Measurements from ENCODE around the gene ECHDC3. TPM values are rescaled to one million over a fixed set of nuclear protein-coding genes. Genes with fewer than 3 reads are reported as not detected.

Gene ECHDC3
- total RNA-seq, 1 donor from 2014 or later = 1.2 TPM

DNA sequence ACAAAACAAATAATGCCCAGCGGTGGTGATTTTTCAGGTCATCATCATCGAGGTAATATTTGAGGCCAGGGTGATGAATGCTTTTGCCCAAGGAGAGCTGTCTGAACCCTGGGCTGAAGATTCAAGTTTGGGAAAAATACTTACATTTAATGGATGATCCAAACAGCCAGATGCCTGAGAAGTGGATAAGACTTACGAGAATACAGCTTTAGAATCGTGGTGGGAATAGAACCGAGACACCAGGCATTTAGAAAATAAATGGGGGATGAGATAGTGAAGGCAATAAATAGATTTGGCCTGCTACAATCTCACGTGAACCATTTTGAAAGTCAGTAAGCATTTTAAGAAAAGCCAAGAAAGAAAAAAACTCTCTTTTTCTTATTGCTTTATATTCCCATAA, 68.8 kb downstream of the ECHDC3 start:
- Mint-ChIP-seq H3K9me3 (ENCODE audit: unreplicated experiment) (no peaks in the 10 kb centered on the region), H3K4me1 (ENCODE audit: unreplicated experiment) (peaks cover 11% of the 10 kb centered on the region), H3K27ac (ENCODE audit: unreplicated experiment) (no peak overlapping the region), H3K36me3 (ENCODE audit: unreplicated experiment) (no peaks in the 10 kb centered on the region), H3K4me3 (ENCODE audit: unreplicated experiment) (no peak overlapping the region), H3K27me3 (ENCODE audit: unreplicated experiment) (peaks cover 16% of the 10 kb centered on the region)
- no peak for DNase-seq (ENCODE audit: extremely low spot score, unreplicated experiment)
- no peak for TF ChIP-seq CTCF (IDR thresholded peaks at IDR 0.05)

DNA sequence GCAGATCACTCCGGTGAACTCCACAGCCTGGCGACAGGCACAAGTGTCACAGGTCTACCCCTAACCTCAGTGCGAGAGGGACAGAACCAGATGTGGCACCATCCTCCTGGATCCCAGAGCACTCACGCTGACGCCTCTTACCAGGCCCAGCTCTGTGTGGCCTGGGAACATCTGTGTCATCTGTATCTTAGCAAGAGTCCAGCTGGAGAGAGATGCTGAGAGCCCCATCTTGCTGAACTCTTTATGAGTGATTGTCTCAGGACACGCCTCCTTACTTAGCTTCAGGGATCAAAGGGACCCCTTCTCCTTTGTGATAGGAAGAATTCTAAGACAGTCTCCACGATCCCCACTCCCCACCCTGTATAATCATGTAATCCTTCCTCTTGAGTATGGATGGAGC, 71.0 kb downstream of the ECHDC3 start:
- DNase-seq (ENCODE audit: extremely low spot score, unreplicated experiment) = no peak
- no peaks in the 10 kb centered on the region for H3K9me3 Mint-ChIP-seq (ENCODE audit: unreplicated experiment)
- H3K27ac Mint-ChIP-seq (ENCODE audit: unreplicated experiment) = no peak overlapping the region
- no peak for TF ChIP-seq CTCF (IDR thresholded peaks at IDR 0.05)
- H3K36me3 Mint-ChIP-seq (ENCODE audit: unreplicated experiment) = no peaks in the 10 kb centered on the region
- no peak overlapping the region for H3K4me3 Mint-ChIP-seq (ENCODE audit: unreplicated experiment)
- H3K27me3 Mint-ChIP-seq (ENCODE audit: unreplicated experiment) = peaks cover 7% of the 10 kb centered on the region
- H3K4me1 Mint-ChIP-seq (ENCODE audit: unreplicated experiment) = peaks cover 11% of the 10 kb centered on the region

Other genes starting within 250 kb of the ECHDC3 start
- gene USP6NL, start 130.7 kb upstream of the ECHDC3 start, total RNA-seq = 13.8 and 17.0 TPM in 2 replicates
- 7.1 and 8.8 TPM in 2 replicates for gene PROSER2, start 81.0 kb downstream of the ECHDC3 start, total RNA-seq